B cell (primary cell): ENCODE results near the gene RASGEF1B. TPM values are rescaled to one million over a fixed set of nuclear protein-coding genes. Genes with fewer than 3 reads are reported as not detected.
A peak's percentile ranks its signal among the peaks of the same experiment; 100 is the strongest.

Experiments
- ATAC-seq: fragments of 200-7000 bp; cut with Tn5 transposase; one replicate; pipeline ENCODE4 v1.10.0; 2021; ENCODE audit warnings: low read depth, mild to moderate bottlenecking, moderate number of reproducible peaks, moderate library complexity
- CTCF ChIA-PET: fragments of 350-600 bp; sonication (Branson Sonifier 250); formaldehyde crosslinking; loops from one replicate; lab custom pipeline; 2021; ENCODE audit warnings: antibody characterized with exemption, inconsistent platforms; lab: Charles Lee
- POLR2A ChIA-PET: fragments of 350-600 bp; sonication (Branson Sonifier 250); formaldehyde crosslinking; loops from one replicate; lab custom pipeline; 2021; ENCODE audit warnings: antibody characterized with exemption; lab: Charles Lee
- DNase-seq: peaks from one replicate; pipeline ENCODE4 v3.0.0; 2013
- H2AFZ ChIP-seq: 2 replicates; pipeline ENCODE4 v1.6.1; 2012; ENCODE audit warnings: mild to moderate bottlenecking, low read depth, low read length; ENCODE audit not compliant: insufficient read depth, poor library complexity, severe bottlenecking
- H3K27ac ChIP-seq, 2 donors: 1 replicate in 1 of 2; 2 replicates in 1 of 2; pipeline ENCODE4 v1.5.1; 2012 to 2013; ENCODE audit warnings: low read length in 2 of 2, mild to moderate bottlenecking in 2 of 2, moderate library complexity in 1 of 2
- H3K27me3 ChIP-seq, 4 experiments: fragments of 200-600 bp in 1 of 4; sonication (generic) in 1 of 4; replicated peaks in 1 of 4; 1 replicate in 2 of 4; 2 replicates in 2 of 4; pipeline versions ENCODE4 v1.6.1 to v1.7.0; 2013 to 2016; ENCODE audit warnings: low read length in 3 of 4, mild to moderate bottlenecking in 2 of 4, mixed read lengths in 1 of 4, moderate library complexity in 1 of 4; ENCODE audit not compliant: insufficient read depth in 4 of 4, control insufficient read depth in 3 of 4; ENCODE audit errors: control extremely low read depth in 1 of 4
- H3K36me3 ChIP-seq, 2 experiments: replicated peaks in 1 of 2; 1 replicate in 1 of 2; 2 replicates in 1 of 2; pipeline versions ENCODE4 v1.6.1 to v1.7.1; 2013; ENCODE audit warnings: low read length in 1 of 2; ENCODE audit not compliant: insufficient read depth in 2 of 2, control insufficient read depth in 1 of 2; ENCODE audit errors: control extremely low read depth in 1 of 2, extremely low read depth in 1 of 2
- H3K4me1 ChIP-seq, 2 donors: fragments of 200-600 bp in 1 of 2; sonication (generic) in 1 of 2; 1 replicate in 1 of 2; 2 replicates in 1 of 2; pipeline versions ENCODE4 v1.5.1 to v1.6.1; 2013 to 2017; ENCODE audit warnings: low read length in 2 of 2; ENCODE audit not compliant: control insufficient read depth in 2 of 2, insufficient read depth in 2 of 2
- H3K4me2 ChIP-seq: replicated peaks from 2 replicates; pipeline ENCODE3; 2012; ENCODE audit warnings: mild to moderate bottlenecking, low read depth, low read length; ENCODE audit not compliant: poor library complexity, severe bottlenecking
- H3K4me3 ChIP-seq, 5 experiments: fragments of 200-600 bp in 1 of 5; sonication (generic) in 1 of 5; 1 replicate in 3 of 5; 2 replicates in 2 of 5; pipeline versions ENCODE4 v1.5.1 to v1.7.0; 2011 to 2016; ENCODE audit warnings: low read length in 4 of 5, mild to moderate bottlenecking in 4 of 5, low read depth in 2 of 5, control low read depth in 1 of 5, moderate library complexity in 1 of 5; ENCODE audit not compliant: insufficient read depth in 1 of 5; ENCODE audit errors: control extremely low read depth in 1 of 5, extremely low read depth in 1 of 5
- H3K79me2 ChIP-seq: fragments of 200-600 bp; sonication (generic); one replicate; pipeline ENCODE4 v1.6.0; 2016; ENCODE audit warnings: low read length; ENCODE audit not compliant: control insufficient read depth, insufficient read depth
- H3K9ac ChIP-seq: fragments of 200-600 bp; sonication (generic); 2 replicates; pipeline ENCODE4 v1.6.1; 2017; ENCODE audit warnings: mild to moderate bottlenecking, low read length, moderate library complexity
- H3K9me3 ChIP-seq, 3 donors: one replicate each; pipeline versions ENCODE4 v1.6.1 to v1.7.1; 2013; ENCODE audit warnings: low read length in 2 of 3; ENCODE audit not compliant: control insufficient read depth in 2 of 3, insufficient read depth in 1 of 3; ENCODE audit errors: control extremely low read depth in 1 of 3
- H4K20me1 ChIP-seq: 2 replicates; pipeline ENCODE4 v1.6.0; 2012; ENCODE audit warnings: mild to moderate bottlenecking, low read length; ENCODE audit not compliant: insufficient read depth, control insufficient read depth, poor library complexity, severe bottlenecking
- H3K27ac Mint-ChIP-seq: one replicate; pipeline ENCODE4 v1.8.0; 2021; ENCODE audit warnings: mixed read lengths
- H3K27me3 Mint-ChIP-seq: one replicate; pipeline ENCODE4 v1.8.0; 2021; ENCODE audit warnings: mixed read lengths
- H3K4me1 Mint-ChIP-seq: one replicate; pipeline ENCODE4 v1.8.0; 2021; ENCODE audit warnings: mixed read lengths
- H3K4me3 Mint-ChIP-seq: one replicate; pipeline ENCODE4 v1.8.0; 2021; ENCODE audit warnings: mixed read lengths
- H3K9me3 Mint-ChIP-seq: one replicate; pipeline ENCODE4 v1.8.0; 2022; ENCODE audit warnings: mixed read lengths; ENCODE audit not compliant: insufficient read depth
- EZH2 ChIP-seq: IDR thresholded peaks from 2 replicates; pipeline ENCODE4 v1.6.1; 2012; ENCODE audit warnings: borderline replicate concordance, low read depth, mild to moderate bottlenecking, moderate library complexity, low read length; ENCODE audit not compliant: insufficient read depth, poor library complexity, severe bottlenecking
- WGBS: methylation state at CpG from one replicate; pipeline ENCODE4 v1.1.5; 2013; ENCODE audit warnings: missing lambda C conversion rate; ENCODE audit not compliant: insufficient coverage; 5-methylcytosine and 5-hydroxymethylcytosine counted together
- intact Hi-C: fragments of 100-400 bp; cut with micrococcal nuclease; formaldehyde crosslinking; loops from one replicate; pipeline ENCODE4 v1.10.0; 2022
- polyA minus RNA-seq: library from RNA; depleted of rRNA, polyadenylated mRNA; stranded (reverse); fragments of >200 nt; gene quantifications from 2 replicates; pipeline ENCODE4 v1.2.3, GENCODE V29; 2012
- polyA plus RNA-seq: library from polyadenylated mRNA; depleted of rRNA; stranded (reverse); fragments of >200 nt; gene quantifications from 2 replicates; pipeline ENCODE4 v1.2.3, GENCODE V29; 2012
- total RNA-seq, 2 donors: library from RNA; stranded (reverse); fragments of 120-200 nt in 1 of 2; gene quantifications; 1 replicate in 1 of 2; 2 replicates in 1 of 2; pipeline versions ENCODE4 v1.2.3 to v1.2.4, GENCODE V29; 2013 to 2022
- TF ChIP-seq, protein P1 (sequence below): fragments of 200-600 bp; IDR thresholded peaks from one replicate; pipeline ENCODE4 v1.8.0; 2022; ENCODE audit warnings: antibody characterized with exemption, mild to moderate bottlenecking

The RASGEF1B gene
- total RNA-seq: 130 and 141 TPM in 2 replicates
- total RNA-seq (2013): 62.8 TPM
- 20.4 and 64.3 TPM in 2 replicates for polyA plus RNA-seq
- 57.7 and 117 TPM in 2 replicates for polyA minus RNA-seq

DNA sequence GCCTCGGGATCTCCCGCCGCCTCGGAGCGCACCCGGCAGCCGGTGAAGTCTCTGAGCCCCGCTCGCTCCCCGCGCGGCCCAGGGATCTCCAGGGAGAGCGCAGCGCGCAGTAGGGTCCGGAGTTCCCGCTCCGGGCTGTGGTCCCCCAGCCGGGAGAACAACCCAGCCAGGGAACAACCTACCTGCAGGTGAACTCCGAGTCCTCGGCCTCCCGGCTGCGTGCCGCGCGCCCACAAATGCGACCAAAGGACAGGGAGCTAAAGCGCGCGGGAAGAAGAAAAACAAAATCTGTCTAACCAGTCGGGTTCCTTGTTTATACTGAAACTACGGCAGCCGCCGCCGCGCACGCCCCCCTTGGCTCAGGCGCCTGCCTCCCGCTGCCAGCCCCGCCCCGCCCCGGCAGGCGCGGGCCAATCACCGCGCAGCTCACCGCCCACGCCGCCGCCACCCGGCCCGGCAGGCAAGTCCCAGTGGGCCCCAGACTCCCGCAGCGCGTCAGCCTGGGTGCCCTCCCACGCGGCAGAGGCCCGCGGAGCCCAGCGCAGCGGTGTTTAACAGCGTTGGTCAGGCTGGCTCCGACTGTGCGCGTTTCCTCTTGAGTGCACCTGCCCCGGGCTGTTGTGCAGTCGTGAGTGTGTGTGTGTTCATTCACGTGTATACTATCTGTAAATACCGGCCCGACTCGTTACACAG lies at the start of gene RASGEF1B:
RASGEF1B (minus strand) TSS at position 320 of the 693 bp plus-strand sequence. CDS start 12,399 bp downstream, outside the sequence.
- Histone ChIP-seq H3K4me3 (peak within 1 kb of the TSS; percentile 85 to 99 (median 98)), H3K27ac (peak within 1 kb of the TSS; percentile 98 to 100), H3K9me3 (peaks cover 0 to 15% (median 3%) of the 10 kb centered on the region in 3 donors), H3K36me3 (no peaks in the 10 kb centered on the region), H3K4me1 (peaks cover 38 to 46% of the 10 kb centered on the region in 2 donors), H3K27me3 (no peaks in the 10 kb centered on the region), H3K79me2 (peaks cover 48% of the 10 kb centered on the region), H2AFZ (peak within 1 kb of the TSS; percentile 47), H4K20me1 (peaks cover 47% of the 10 kb centered on the region), H3K9ac (peak within 1 kb of the TSS; percentile 100), H3K4me2 (peak within 1 kb of the TSS; percentile 76)
- intact Hi-C loops: loop anchor here (1.0 to 5.0 kb wide), 9 partner anchors 21 to 901 kb away; partner anchors contain the start of gene HNRNPD
- no peaks in the 10 kb centered on the region for H3K27me3 Mint-ChIP-seq
- WGBS: under 1% methylated on average over 64 of the region's 71 CpGs
- peaks cover 49% of the 10 kb centered on the region for H3K4me1 Mint-ChIP-seq
- ATAC-seq: peak; percentile 79
- no peaks in the 10 kb centered on the region for H3K9me3 Mint-ChIP-seq
- peak within 1 kb of the TSS; percentile 97 for H3K27ac Mint-ChIP-seq
- CTCF ChIA-PET: interaction anchor here (0.6 to 11.2 kb wide), 40 partner anchors 17 to 1639 kb away, joined by 3 to 332 read pairs (median 5); no protein-coding TSS in a partner anchor
- TF ChIP-seq, protein P1, sequence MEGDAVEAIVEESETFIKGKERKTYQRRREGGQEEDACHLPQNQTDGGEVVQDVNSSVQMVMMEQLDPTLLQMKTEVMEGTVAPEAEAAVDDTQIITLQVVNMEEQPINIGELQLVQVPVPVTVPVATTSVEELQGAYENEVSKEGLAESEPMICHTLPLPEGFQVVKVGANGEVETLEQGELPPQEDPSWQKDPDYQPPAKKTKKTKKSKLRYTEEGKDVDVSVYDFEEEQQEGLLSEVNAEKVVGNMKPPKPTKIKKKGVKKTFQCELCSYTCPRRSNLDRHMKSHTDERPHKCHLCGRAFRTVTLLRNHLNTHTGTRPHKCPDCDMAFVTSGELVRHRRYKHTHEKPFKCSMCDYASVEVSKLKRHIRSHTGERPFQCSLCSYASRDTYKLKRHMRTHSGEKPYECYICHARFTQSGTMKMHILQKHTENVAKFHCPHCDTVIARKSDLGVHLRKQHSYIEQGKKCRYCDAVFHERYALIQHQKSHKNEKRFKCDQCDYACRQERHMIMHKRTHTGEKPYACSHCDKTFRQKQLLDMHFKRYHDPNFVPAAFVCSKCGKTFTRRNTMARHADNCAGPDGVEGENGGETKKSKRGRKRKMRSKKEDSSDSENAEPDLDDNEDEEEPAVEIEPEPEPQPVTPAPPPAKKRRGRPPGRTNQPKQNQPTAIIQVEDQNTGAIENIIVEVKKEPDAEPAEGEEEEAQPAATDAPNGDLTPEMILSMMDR: no peak
- TF ChIP-seq EZH2: no peak
- DNase-seq: peak; percentile 98
- peak within 1 kb of the TSS; percentile 98 for H3K4me3 Mint-ChIP-seq
- POLR2A ChIA-PET: interaction anchor here (0.5 to 2.3 kb wide), 19 partner anchors 15 to 1639 kb away, joined by 3 to 9 read pairs (median 5); no protein-coding TSS in a partner anchor
